Activated effector memory CD4-positive, alpha-beta T cell treated with anti-CD3 and anti-CD28 coated beads, Interleukin-2, amount 50 U/mL, for 16 hours (primary cell): ENCODE results near the gene LSAMP.

Source experiments
- DNase-seq: peaks from one replicate; pipeline ENCODE4 v3.0.0-alpha.2; 2020

The LSAMP gene

DNA sequence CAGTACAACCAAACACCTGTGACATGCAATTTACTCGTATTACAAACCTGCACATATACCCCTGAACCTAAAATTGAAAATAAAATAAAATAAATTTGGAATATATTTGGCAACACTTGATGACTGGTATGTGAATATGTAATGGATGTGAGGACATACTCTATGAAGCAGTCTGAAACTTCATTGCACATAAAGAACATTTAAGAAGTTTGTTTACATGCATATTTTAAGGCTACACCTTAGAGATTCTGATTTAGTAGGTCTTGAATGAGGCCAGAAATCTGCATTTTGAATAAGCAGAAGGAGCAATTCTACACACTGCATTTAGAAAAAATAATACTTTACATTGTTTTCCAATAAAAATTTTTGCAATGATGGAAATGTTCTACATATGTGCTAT is 284.7 kb downstream of the LSAMP start:
- DNase-seq, result no peak

DNA sequence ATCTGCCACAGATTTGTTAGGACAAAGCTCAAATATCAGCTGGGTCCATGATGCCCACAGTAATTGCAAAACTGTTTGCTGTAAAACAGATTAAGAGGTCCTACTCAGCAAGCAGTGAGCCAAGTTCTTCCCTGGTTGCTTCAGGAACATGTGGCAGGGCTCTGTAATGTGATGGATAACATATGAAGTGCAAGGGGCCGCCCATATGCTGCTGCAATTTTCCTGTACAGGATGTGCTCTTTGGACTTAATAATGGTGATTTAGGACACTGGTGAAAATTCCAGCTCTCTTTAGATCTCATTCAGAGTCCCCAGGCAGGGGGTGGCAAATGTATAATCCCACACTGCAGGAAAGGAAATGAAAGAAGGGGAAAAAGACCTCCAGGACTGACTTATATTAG is 289.4 kb downstream of the LSAMP start:
- DNase-seq, result no peak

DNA sequence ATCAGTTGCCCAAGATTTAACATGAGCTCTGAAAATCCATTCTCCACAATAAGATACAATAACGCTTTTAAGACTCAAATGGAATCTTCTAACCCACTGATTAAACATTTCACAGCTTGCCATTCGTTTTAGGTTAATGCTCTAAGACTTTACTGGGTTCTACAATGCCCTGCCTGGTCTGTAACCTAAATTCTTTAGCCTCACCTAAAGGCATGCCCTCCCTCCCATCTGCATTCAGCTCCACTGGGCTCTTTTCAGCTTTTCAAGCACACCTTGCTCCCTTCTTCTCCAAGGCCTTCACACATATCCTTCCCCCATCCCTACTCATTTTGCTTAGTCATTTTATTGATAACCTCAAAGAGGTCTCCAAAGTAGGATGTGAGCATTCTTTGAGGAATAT is 290.9 kb downstream of the LSAMP start:
- DNase-seq, result no peak

DNA sequence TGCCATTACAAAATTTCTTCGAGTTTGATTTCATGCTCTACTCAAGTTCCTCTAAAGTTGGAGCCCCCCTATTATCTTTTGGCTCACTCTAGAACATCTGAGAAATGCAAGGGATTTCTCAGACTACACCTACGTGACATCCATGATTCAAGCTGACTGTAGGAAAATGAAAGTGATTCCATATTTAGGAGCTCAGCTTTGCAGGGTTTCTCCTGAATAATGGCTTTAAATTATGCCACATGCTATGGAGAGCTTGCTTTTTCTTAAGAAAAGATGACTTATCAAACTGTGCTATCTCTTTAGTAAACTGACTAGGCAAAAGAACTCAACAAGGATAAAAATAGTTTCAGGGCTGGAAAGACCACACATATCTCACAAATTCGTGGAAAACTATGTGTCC is 292.1 kb downstream of the LSAMP start:
- DNase-seq, result no peak

DNA sequence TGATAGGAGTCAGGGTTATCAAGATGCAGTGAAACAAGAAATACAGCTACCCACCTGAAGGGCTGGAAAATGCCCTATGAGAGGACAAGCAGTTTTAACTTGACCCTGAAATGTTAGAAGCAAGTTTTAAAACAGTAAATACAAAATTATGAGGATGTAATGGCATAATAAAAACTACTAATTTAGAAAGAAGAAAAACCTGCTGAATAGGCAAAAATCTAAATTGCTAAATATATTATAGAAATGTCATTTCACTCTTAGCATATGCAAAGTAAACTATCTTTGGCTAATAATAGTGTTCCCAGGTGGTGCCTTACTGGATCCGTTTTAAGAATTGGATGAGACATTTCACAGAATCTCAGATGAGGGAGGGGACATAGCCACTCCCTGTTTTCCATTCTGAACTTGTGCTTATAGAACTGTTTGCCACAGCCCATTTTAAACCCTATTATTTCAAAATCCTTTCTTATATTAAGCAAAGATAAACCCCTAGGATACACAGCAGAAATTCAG is 294.6 kb downstream of the LSAMP start:
- no peak for DNase-seq

DNA sequence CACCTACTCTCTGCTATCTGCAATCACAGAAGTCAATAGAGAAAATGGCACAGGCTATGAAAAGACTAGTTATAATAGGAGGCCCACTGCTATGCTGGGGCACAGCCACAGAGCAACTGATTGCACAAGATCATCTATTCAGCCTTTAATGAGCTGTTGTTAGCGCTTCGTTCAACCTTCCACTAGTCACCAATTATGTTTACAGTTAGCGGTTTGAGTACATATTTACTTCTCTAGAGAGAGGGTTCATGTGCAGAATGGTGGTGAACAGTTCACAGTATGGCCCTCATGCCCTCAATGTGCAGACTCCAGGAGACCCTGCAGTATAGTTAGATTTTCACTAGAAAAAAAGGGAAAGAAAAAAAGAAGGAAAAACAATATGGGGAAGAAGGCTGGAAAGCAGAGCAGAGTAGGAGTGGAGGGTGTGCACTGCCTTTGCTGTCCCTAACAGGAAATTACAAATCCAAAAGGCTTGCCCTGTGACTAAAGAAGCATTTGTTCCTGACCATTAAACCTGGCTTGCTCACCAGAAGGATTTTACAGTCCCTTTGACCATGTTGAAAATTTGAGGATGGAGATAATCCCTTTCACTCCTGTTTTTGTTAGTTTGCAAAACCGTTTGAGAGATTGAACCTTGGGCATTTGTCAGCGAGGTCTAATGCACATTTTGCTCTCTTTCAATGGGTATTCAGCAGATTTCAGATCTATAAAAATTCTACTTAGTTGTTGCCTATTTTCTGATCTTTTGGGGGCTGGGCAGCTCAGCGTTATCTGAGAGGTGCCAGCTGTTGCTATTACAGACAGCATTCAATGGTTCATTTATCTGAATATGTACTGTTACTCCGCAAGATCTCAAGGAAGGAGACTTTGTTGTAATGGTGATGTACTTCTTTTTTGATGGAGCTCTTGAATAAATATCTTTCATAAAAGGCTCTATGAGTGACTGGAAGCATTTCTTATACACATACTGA is 296.1 kb downstream of the LSAMP start:
- DNase-seq, result no peak

DNA sequence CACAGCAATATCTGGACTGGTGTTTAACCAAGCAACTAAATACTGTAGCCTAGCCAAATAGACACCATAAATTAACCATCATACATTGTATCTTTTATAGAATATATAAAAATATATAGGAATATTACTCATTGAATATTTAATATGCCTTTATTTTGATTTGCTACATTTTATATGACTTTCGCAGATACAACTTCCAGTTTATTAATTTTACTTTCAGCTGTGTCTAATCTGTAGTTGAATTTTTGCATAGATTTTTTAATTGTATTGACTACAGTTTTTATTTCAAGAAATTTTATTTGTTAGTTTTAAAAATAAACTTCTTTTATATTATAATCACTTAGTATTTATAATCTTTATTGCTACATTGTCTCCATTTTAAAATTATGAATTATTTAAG is 299.7 kb downstream of the LSAMP start:
- no peak for DNase-seq

DNA sequence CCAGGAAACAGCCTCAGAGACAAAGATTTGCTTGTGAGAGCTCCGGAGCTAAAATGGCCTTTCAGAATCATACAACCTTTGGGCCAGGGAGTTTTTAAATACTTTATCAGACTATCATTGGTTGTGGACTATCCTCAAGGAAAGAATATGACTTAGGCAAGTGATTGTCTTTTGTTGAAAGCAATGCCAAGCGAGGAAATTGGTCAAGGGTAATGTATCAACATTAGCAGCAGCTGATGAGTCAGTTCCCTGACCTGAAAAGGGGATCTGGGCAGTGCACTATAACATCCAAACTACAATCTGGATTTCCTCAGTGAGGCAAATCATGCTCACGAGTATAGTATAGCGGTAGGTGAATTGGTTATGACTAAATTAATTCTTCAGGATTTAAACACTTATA is 303.6 kb downstream of the LSAMP start:
- DNase-seq, result no peak

DNA sequence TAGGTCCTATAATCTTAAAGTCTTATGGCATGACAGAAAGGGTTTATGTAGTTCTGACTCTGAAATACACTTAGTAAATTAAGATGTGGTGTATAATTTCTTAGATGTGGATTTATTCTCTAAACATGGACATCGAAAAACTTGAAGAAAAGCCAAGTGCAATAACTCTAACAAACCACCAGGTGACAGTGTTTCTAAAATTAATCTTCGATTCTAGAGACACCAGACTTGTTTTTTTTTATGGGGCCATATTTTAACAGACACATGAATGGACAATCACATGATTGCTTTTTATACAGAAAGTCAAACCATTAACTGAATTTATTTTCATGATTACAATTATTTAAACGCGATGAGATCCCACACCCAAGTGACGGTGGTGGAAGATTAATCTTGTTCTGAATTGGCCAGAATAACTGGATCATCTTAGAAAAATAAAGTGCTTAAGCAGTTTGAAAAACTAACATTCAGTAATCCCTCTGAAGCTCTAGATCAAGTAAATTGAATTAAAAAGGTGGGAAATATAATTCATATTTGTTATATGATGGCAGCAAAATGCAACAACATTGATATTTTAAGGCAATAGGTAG is 305.1 kb downstream of the LSAMP start:
- DNase-seq, result no peak

DNA sequence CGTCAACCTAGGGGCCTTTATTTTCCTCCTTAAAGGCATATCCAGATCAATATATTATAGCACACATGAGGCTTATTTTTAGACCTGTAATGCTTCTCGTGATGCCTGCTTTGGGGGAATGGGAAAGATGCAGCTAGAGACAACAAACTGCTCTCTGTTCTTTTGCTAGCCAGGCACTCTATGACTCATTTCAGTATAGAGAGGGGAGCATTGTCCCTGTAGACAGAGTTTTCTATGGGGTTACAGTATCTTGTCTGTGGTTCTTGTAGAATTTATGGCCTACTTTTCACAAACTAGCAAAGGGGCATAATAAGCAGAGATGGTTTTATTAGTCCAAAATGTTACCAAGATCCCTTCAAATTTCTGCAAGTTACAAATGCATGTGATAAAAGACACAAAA is 305.6 kb downstream of the LSAMP start:
- DNase-seq, result no peak

DNA sequence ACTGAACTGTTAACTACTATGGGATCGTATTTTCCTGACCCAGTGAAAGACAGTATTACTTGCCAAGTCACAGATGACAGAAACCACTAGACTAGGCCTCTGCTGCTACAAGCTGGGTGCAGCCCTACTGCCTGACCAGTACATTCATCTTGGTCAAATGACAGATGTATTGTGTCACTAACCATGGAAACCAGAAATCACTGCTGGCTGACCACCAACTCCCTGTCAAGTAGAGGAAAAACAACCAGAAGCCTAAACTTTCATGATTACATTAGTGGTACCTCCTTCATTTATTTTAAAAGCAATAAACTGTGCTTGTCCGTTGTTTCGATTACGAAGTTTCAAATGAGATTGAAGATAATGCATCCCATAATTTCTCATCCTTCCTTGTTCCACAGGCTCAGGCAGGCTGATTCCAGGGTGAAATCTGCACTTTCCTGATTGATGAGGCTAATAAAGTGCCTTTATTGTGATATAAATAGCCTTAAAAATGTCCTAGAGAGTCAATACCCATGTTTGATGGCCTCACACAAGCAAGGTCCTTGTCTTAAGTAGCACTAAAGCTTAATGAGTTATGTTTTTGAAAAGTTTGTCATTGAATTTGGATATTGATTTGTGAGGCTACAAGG is 309.7 kb downstream of the LSAMP start:
- no peak for DNase-seq

DNA sequence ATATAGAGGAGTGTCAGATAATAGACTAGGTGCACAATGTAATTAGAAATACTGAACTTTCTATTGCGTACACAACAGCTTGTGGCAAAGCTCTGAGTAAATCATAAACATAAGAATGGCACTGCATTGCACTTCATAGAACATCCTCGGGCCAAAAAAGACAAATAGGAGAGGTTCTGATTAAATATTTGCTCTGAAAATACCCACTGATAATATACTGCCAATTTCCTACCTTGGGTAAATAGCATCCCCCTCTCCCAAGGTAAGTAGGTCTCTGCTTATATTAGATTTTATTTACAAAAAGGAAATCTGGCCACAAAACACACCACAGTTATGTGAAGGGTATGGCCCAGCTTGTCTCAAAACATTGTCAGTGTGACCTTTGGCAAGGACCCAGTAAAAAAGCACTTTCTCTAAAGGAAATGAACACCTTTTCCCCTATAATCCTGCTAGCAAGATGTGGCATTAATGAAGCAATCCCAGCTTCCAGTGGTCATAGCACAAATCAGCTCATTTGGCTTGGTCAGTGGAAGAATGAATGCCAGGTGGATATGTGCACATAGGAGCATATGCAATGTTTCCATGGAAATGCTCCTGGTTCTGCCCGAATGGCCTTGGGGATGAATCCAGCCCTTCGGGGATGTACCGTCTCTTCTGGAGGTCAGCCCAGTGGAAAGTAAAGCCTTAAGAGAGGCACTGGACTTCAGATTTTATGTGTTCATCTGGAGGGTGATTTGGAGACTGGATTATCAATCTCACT is 315.9 kb downstream of the LSAMP start:
- DNase-seq, result no peak

DNA sequence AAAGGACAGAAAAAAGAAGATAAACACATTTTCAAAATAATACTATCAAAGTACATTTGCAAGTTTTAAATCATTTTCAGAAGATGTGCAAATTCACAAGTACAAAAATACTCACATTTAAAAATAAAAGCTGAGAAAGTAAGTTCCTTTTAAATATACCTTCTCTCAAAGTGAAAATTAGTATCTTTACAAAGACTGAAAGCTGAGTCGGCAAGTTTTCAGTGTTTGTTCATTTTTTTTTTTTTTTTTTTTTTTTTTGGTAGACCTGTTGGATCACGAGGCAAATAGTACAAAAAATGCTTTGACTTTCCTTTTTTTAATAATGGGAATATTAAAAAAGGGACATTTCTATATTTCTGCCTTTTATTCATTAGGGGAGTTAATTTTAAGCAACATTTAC is 317.8 kb downstream of the LSAMP start:
- DNase-seq, result no peak

DNA sequence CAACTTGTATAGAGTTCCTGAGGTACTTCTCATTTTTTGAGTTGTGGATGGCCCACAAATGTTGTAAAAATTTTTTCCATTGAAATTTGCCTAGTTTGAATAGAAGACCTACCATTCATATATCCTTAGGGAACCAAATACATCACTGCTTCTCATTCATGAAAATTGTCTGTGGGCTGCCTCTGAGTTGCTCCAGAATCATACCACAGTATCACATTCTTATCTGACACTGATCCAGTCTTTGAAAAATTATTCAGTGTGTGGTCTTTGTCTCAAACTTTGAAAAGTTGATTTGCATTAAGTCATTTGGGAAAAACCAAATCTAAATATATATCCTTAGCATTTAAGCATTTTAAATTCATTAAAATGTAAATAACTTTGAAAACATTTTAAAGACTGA is 321.1 kb downstream of the LSAMP start:
- no peak for DNase-seq

DNA sequence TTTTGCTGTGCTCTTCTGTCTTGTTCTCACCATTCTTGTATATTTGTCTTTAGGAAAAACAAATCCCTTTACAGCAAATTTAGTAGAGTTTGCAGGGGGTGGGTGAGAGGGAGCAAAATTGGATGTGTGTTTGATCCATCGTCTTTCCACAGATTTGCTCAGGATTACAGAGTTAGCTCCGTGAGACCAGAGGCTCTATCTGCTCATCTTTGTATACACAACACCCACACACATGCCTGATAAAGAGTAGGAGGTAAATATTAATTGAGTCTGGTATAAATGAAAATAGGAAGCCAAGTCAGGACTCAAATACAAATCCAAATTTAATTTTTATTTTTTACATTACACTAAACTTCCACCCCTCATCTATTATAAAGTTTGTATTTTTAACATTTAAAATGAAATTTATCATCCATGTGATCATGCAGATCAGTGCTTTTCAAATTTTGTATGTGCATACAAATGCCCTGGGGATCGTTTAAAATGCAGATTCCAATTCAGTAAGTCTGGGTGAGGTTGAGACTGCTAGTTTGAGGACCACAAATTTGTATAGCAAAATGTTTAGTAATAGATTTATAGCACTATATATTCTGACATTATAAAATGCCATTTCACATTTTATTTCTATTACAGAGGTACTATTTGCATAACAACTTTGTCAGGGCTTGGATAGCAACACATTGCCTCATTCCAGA is 326.7 kb downstream of the LSAMP start:
- DNase-seq, result no peak

DNA sequence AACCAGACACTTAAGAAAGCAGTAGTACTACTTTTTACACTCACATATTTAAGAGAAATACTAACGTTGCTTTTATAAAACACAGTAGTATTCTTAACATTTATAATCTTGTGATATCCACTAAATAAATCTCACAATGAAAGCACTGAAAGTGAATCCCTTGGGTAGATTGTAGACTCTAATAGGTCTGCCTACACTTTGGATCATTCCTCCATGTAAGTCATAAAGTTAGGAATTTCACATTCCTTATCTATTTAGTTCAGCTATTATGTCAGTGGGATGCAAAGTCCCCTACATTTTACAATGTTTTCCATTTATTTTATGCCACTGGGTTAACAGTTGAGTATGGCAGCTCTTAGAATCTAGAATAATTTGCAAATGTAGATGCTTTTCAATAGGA is 330.7 kb downstream of the LSAMP start:
- DNase-seq, result no peak

DNA sequence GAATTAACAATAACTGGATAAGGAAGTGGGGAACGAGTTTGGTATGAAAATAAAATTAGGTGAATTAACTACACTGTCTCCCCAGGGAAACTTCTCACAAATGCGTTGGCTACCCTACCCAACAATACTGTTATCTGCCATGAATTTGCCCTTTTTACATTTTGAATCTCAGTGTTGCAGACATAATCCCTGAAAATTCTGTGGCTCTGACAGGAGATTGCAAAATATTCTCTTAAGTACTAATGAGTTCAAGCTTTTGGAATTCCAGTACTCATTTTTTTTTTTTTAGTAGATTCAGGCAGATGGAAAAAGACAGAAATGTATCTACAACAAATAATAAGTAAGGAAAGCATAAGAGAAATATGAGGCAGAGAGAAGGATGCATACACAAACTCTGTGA is 332.6 kb downstream of the LSAMP start:
- DNase-seq, result no peak

DNA sequence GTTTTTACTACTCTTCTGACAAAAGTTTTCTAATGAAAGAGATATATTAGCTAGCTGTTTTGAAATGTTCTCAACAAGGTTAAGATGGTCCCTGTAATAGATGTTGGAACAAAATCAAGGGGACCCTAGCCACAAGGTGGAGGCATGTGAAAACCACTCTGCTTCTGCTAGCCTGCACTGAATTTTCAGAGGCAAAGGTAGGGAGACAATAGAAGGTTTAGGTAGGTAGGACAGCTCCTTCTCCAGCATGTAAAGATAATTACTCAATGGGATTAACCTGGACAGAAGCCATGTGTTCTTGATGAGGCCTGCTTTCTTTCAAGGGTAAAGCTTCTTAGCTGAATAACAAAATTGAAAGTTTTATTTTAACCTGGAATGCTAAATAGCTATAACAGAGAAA is 333.5 kb downstream of the LSAMP start:
- DNase-seq, result no peak

DNA sequence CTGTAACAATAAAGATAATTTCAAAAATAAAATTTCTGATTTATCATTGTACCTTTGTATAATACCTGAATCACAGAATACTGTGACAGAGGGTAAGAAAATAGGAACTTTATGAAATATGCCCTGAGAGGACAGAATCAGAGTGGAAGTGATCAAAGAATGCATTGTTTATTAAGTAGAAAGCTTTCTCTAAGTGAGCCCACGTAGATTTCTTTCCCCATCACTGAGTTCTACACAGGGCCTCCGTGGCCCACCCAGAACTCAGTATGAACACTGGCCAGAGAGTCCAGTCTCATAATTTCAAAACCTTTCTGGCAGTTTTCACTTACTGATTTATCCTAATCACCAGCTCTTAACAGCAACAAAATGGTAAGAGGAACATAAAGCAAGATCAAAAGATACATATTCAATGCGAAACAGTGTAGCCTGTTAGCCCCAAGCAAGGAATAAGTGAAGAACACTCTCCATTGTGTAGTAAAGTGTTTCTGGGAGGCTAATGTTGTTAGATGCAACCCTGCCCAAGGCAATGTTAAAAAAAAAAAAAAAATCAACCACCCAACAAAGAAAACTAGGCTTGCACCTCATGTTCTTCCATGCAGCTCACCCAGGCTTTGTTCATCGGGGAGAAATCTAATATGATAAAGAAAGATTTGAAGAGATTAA is 341.3 kb downstream of the LSAMP start:
- DNase-seq, result no peak

DNA sequence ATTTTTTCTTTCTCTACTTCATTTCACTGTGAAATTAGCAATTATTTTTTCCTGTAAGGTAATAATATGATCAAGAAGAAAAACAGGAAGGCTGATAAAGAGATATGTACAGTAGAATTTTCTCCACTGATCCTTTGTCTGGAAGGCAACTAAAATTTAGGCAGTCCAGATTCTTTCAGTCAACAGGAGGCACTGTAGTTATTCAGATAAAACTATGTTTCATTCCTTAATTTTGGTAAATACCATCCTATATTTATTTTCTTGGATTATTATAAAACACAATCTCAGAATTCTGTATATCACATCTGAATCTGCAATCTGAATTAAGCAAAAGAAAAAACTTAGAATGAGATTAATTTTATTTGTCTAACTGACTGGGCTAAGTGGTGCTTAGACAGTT is 343.2 kb downstream of the LSAMP start:
- no peak for DNase-seq

DNA sequence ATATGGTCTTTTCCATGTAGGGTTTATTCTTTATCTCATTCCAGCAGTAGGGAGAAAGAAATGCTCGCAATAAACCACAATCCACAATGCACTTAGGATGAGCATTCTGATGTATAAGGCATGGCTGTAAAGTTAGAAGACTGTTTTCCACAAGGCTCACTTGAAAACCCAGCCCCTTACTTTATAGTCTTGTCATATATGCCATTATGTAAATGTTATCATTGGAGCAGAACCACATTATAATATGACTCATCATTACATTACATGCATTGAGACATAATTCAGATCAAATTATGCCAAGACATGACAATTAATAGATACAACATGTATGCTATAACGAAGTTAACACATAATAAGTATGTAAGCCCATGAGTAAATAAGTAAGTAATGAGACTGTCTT is 348.1 kb downstream of the LSAMP start:
- no peak for DNase-seq

DNA sequence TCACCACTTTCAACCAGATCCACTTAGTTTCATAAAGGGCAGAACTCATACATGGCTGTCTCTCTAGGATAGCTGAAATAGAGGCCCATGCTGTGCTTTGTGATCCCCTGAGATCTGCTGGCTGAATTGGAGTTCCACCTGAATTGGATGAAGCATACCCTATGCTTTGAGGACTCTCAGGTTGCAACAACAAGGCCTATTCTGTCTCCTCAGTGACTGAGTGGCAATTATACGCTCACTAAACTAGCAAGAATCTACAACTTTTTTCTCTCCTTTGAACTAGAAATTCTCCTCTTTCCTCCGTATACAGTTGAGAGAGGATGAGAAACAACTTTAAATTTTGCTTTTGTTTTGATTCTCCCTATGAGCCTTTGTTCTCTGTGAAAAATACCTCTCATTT is 348.7 kb downstream of the LSAMP start:
- no peak for DNase-seq
